ENCODE measurements around the gene SF3B2.
"Not testable (repeated sequence)": the region's sequence is repeated elsewhere in the genome, so short reads cannot be mapped to it uniquely, and the experiment has no call there.

The SF3B2 gene

GRCh38 chr11:66051766-66052663 is at the start of gene SF3B2:
Gene SF3B2 (plus strand): TSS chr11:66052364. CDS start chr11:66052385, 21 bp downstream.
- no peaks in the 10 kb centered on the region for H3K27me3 ChIP-seq (ENCODE audit: control insufficient read depth, insufficient read depth, low read length)
- no CpG with 5 or more reads among the region's 84 CpGs for WGBS (ENCODE audit: insufficient coverage, insufficient read length)
- H3K9me3 ChIP-seq (ENCODE audit: control insufficient read depth, insufficient read depth, low read length) = no peaks in the 10 kb centered on the region
- H3K36me3 ChIP-seq (ENCODE audit: control insufficient read depth, insufficient read depth, low read length) = peaks cover 12% of the 10 kb centered on the region
- DNase-seq (ENCODE audit: low read depth, low spot score) = peak; percentile 94
- H3K4me3 ChIP-seq (ENCODE audit: low read length) = peak within 1 kb of the TSS; percentile 95
- H3K27ac ChIP-seq (ENCODE audit: low read length) = no peak within 1 kb of the TSS
- peaks cover 10% of the 10 kb centered on the region; the same call in 1 of the 2 replicates for H3K4me1 ChIP-seq (ENCODE audit: control insufficient read depth, insufficient read depth, low read length)

- no peaks in the 10 kb centered on the region for H3K4me1 ChIP-seq (ENCODE audit: control insufficient read depth, insufficient read depth, low read length)
- WGBS (ENCODE audit: insufficient coverage, insufficient read length) = no CpG with 5 or more reads among the region's 40 CpGs
- peaks cover 24% of the 10 kb centered on the region; the same call in 1 of the 2 replicates for H3K36me3 ChIP-seq (ENCODE audit: control insufficient read depth, insufficient read depth, low read length)
- DNase-seq (ENCODE audit: low read depth, low spot score) = no peak
- no peaks in the 10 kb centered on the region for H3K27me3 ChIP-seq (ENCODE audit: control insufficient read depth, insufficient read depth, low read length)
- peak overlapping the region; percentile 94 for H3K4me3 ChIP-seq (ENCODE audit: low read length)
- no peaks in the 10 kb centered on the region for H3K9me3 ChIP-seq (ENCODE audit: control insufficient read depth, insufficient read depth, low read length)
- no peak overlapping the region for H3K27ac ChIP-seq (ENCODE audit: low read length)
These were observed 49.4 kb upstream of the SF3B2 start for GRCh38 chr11:66002648-66003225.

GRCh38 chr11:66003291-66003690 is 48.9 kb upstream of the SF3B2 start:
- no peaks in the 10 kb centered on the region for H3K9me3 ChIP-seq (ENCODE audit: control insufficient read depth, insufficient read depth, low read length)
- peak overlapping the region; percentile 94; the same call in 1 of the 2 replicates for H3K4me3 ChIP-seq (ENCODE audit: low read length)
- no CpG with 5 or more reads among the region's 6 CpGs for WGBS (ENCODE audit: insufficient coverage, insufficient read length)
- H3K27ac ChIP-seq (ENCODE audit: low read length) = no peak overlapping the region
- no peaks in the 10 kb centered on the region for H3K4me1 ChIP-seq (ENCODE audit: control insufficient read depth, insufficient read depth, low read length)
- no peaks in the 10 kb centered on the region for H3K27me3 ChIP-seq (ENCODE audit: control insufficient read depth, insufficient read depth, low read length)
- no peak for DNase-seq (ENCODE audit: low read depth, low spot score)
- H3K36me3 ChIP-seq (ENCODE audit: control insufficient read depth, insufficient read depth, low read length) = peaks cover 20% of the 10 kb centered on the region; the same call in 1 of the 2 replicates

- WGBS (ENCODE audit: insufficient coverage, insufficient read length) = no CpG with 5 or more reads among the region's 4 CpGs
- no peaks in the 10 kb centered on the region for H3K27me3 ChIP-seq (ENCODE audit: control insufficient read depth, insufficient read depth, low read length)
- H3K4me1 ChIP-seq (ENCODE audit: control insufficient read depth, insufficient read depth, low read length) = no peaks in the 10 kb centered on the region
- no peak overlapping the region for H3K27ac ChIP-seq (ENCODE audit: low read length)
- H3K9me3 ChIP-seq (ENCODE audit: control insufficient read depth, insufficient read depth, low read length) = no peaks in the 10 kb centered on the region
- no peak for DNase-seq (ENCODE audit: low read depth, low spot score)
- H3K36me3 ChIP-seq (ENCODE audit: control insufficient read depth, insufficient read depth, low read length) = peaks cover 14% of the 10 kb centered on the region; the same call in 1 of the 2 replicates
- no peak overlapping the region for H3K4me3 ChIP-seq (ENCODE audit: low read length)
These were observed 48.0 kb upstream of the SF3B2 start for GRCh38 chr11:66004186-66004585.

- Histone ChIP-seq H3K36me3 (ENCODE audit: control insufficient read depth, insufficient read depth, low read length) (peaks cover 6% of the 10 kb centered on the region; the same call in 1 of the 2 replicates), H3K27me3 (ENCODE audit: control insufficient read depth, insufficient read depth, low read length) (peaks cover 1% of the 10 kb centered on the region; the same call in 1 of the 2 replicates), H3K4me3 (ENCODE audit: low read length) (no peak overlapping the region), H3K27ac (ENCODE audit: low read length) (no peak overlapping the region), H3K4me1 (ENCODE audit: control insufficient read depth, insufficient read depth, low read length) (no peaks in the 10 kb centered on the region), H3K9me3 (ENCODE audit: control insufficient read depth, insufficient read depth, low read length) (no peaks in the 10 kb centered on the region)
- WGBS (ENCODE audit: insufficient coverage, insufficient read length) = no CpG with 5 or more reads among the region's 13 CpGs
- no peak for DNase-seq (ENCODE audit: low read depth, low spot score)
These were observed 45.9 kb upstream of the SF3B2 start for GRCh38 chr11:66006134-66006890.

- H3K36me3 ChIP-seq (ENCODE audit: control insufficient read depth, insufficient read depth, low read length) = peaks cover 6% of the 10 kb centered on the region; the same call in 1 of the 2 replicates
- peaks cover 5% of the 10 kb centered on the region for H3K27me3 ChIP-seq (ENCODE audit: control insufficient read depth, insufficient read depth, low read length)
- H3K4me1 ChIP-seq (ENCODE audit: control insufficient read depth, insufficient read depth, low read length) = no peaks in the 10 kb centered on the region; the same call in 1 of the 2 replicates
- H3K27ac ChIP-seq (ENCODE audit: low read length) = no peak overlapping the region
- H3K4me3 ChIP-seq (ENCODE audit: low read length) = no peak overlapping the region
- WGBS (ENCODE audit: insufficient coverage, insufficient read length) = no CpG with 5 or more reads among the region's 4 CpGs
- no peak for DNase-seq (ENCODE audit: low read depth, low spot score)
- no peaks in the 10 kb centered on the region for H3K9me3 ChIP-seq (ENCODE audit: control insufficient read depth, insufficient read depth, low read length)
These were observed 45.3 kb upstream of the SF3B2 start for GRCh38 chr11:66006891-66007176.

- WGBS (ENCODE audit: insufficient coverage, insufficient read length) = no CpG with 5 or more reads among the region's 5 CpGs
- no peaks in the 10 kb centered on the region; the same call in 1 of the 2 replicates for H3K4me1 ChIP-seq (ENCODE audit: control insufficient read depth, insufficient read depth, low read length)
- no peak for DNase-seq (ENCODE audit: low read depth, low spot score)
- peaks cover 5% of the 10 kb centered on the region for H3K27me3 ChIP-seq (ENCODE audit: control insufficient read depth, insufficient read depth, low read length)
- H3K27ac ChIP-seq (ENCODE audit: low read length) = no peak overlapping the region
- H3K4me3 ChIP-seq (ENCODE audit: low read length) = no peak overlapping the region
- no peaks in the 10 kb centered on the region for H3K9me3 ChIP-seq (ENCODE audit: control insufficient read depth, insufficient read depth, low read length)
- peaks cover 6% of the 10 kb centered on the region; the same call in 1 of the 2 replicates for H3K36me3 ChIP-seq (ENCODE audit: control insufficient read depth, insufficient read depth, low read length)
These were observed 44.9 kb upstream of the SF3B2 start for GRCh38 chr11:66007201-66007634.

GRCh38 chr11:66008095-66008467 is 44.1 kb upstream of the SF3B2 start:
- DNase-seq (ENCODE audit: low read depth, low spot score) = no peak
- peaks cover 5% of the 10 kb centered on the region for H3K27me3 ChIP-seq (ENCODE audit: control insufficient read depth, insufficient read depth, low read length)
- no CpG with 5 or more reads among the region's 2 CpGs for WGBS (ENCODE audit: insufficient coverage, insufficient read length)
- no peaks in the 10 kb centered on the region for H3K9me3 ChIP-seq (ENCODE audit: control insufficient read depth, insufficient read depth, low read length)
- H3K36me3 ChIP-seq (ENCODE audit: control insufficient read depth, insufficient read depth, low read length) = peaks cover 6% of the 10 kb centered on the region; the same call in 1 of the 2 replicates
- H3K4me1 ChIP-seq (ENCODE audit: control insufficient read depth, insufficient read depth, low read length) = no peaks in the 10 kb centered on the region; the same call in 1 of the 2 replicates
- H3K4me3 ChIP-seq (ENCODE audit: low read length) = no peak overlapping the region
- H3K27ac ChIP-seq (ENCODE audit: low read length) = no peak overlapping the region

GRCh38 chr11:66008468-66009101 is 43.6 kb upstream of the SF3B2 start:
- H3K27me3 ChIP-seq (ENCODE audit: control insufficient read depth, insufficient read depth, low read length) = peaks cover 5% of the 10 kb centered on the region
- no peak overlapping the region for H3K4me3 ChIP-seq (ENCODE audit: low read length)
- WGBS (ENCODE audit: insufficient coverage, insufficient read length) = no CpG with 5 or more reads among the region's 10 CpGs
- DNase-seq (ENCODE audit: low read depth, low spot score) = no peak
- no peaks in the 10 kb centered on the region for H3K9me3 ChIP-seq (ENCODE audit: control insufficient read depth, insufficient read depth, low read length)
- no peak overlapping the region for H3K27ac ChIP-seq (ENCODE audit: low read length)
- peaks cover 6% of the 10 kb centered on the region; the same call in 1 of the 2 replicates for H3K36me3 ChIP-seq (ENCODE audit: control insufficient read depth, insufficient read depth, low read length)
- H3K4me1 ChIP-seq (ENCODE audit: control insufficient read depth, insufficient read depth, low read length) = no peaks in the 10 kb centered on the region; the same call in 1 of the 2 replicates

GRCh38 chr11:66010036-66010435 is 42.1 kb upstream of the SF3B2 start:
- H3K27me3 ChIP-seq (ENCODE audit: control insufficient read depth, insufficient read depth, low read length); H3K9me3 ChIP-seq (ENCODE audit: control insufficient read depth, insufficient read depth, low read length); H3K4me1 ChIP-seq (ENCODE audit: control insufficient read depth, insufficient read depth, low read length); H3K4me3 ChIP-seq (ENCODE audit: low read length); H3K36me3 ChIP-seq (ENCODE audit: control insufficient read depth, insufficient read depth, low read length); DNase-seq (ENCODE audit: low read depth, low spot score); H3K27ac ChIP-seq (ENCODE audit: low read length): not testable (repeated sequence)
- WGBS (ENCODE audit: insufficient coverage, insufficient read length) = no CpG with 5 or more reads among the region's 4 CpGs
